Small intestine (tissue), 7 donors: ENCODE measurements around the gene PILRB. TPM values are rescaled to one million over a fixed set of nuclear protein-coding genes. Genes with fewer than 3 reads are reported as not detected.
"Not testable (repeated sequence)": the region's sequence is repeated elsewhere in the genome, so short reads cannot be mapped to it uniquely, and the experiment has no call there.

Source experiments
- DNase-seq, 2 donors: peaks; one replicate each; pipeline versions ENCODE4 v3.0.0 to v3.0.0-alpha.2; 2013
- FAIRE-seq: peaks from 2 replicates; lab custom pipeline; 2012; peaks lifted over from hg19 to GRCh38; lab: Jason Lieb, UNC
- H3K27ac ChIP-seq, 3 donors: one replicate each; pipeline ENCODE4 v1.5.1; 2013; ENCODE audit warnings: low read length in 2 of 3, mild to moderate bottlenecking in 2 of 3, control low read depth in 1 of 3, inconsistent platforms in 1 of 3, low read depth in 1 of 3, moderate library complexity in 1 of 3
- H3K27me3 ChIP-seq, 3 donors: one replicate each; pipeline ENCODE4 v1.6.1; 2013; ENCODE audit warnings: low read length in 3 of 3, inconsistent platforms in 1 of 3; ENCODE audit not compliant: control insufficient read depth in 3 of 3, insufficient read depth in 3 of 3
- H3K36me3 ChIP-seq, 3 donors: one replicate each; pipeline ENCODE4 v1.6.1; 2013; ENCODE audit warnings: low read length in 3 of 3, inconsistent platforms in 1 of 3, low read depth in 1 of 3, mild to moderate bottlenecking in 1 of 3, moderate library complexity in 1 of 3; ENCODE audit not compliant: control insufficient read depth in 3 of 3, insufficient read depth in 2 of 3
- H3K4me1 ChIP-seq, 3 donors: one replicate each; pipeline ENCODE4 v1.6.1; 2013; ENCODE audit warnings: low read length in 2 of 3, inconsistent platforms in 1 of 3, low read depth in 1 of 3, mild to moderate bottlenecking in 1 of 3, moderate library complexity in 1 of 3; ENCODE audit not compliant: control insufficient read depth in 3 of 3, insufficient read depth in 2 of 3
- H3K4me3 ChIP-seq, 3 donors: one replicate each; pipeline ENCODE4 v1.5.1; 2013; ENCODE audit warnings: low read length in 3 of 3, control low read depth in 1 of 3, inconsistent platforms in 1 of 3, low read depth in 1 of 3, mild to moderate bottlenecking in 1 of 3, moderate library complexity in 1 of 3
- H3K9me3 ChIP-seq, 2 donors: one replicate each; pipeline ENCODE4 v1.6.1; 2013; ENCODE audit warnings: low read depth in 1 of 2, low read length in 1 of 2; ENCODE audit not compliant: control insufficient read depth in 2 of 2, insufficient read depth in 1 of 2
- WGBS, 3 donors: extraction: QIAGEN DNeasy Blood & Tissue Kit; methylation state at CpG; one replicate each; pipeline ENCODE4 v1.1.7; 2013; 5-methylcytosine and 5-hydroxymethylcytosine counted together
- polyA plus RNA-seq, 4 donors: library from polyadenylated mRNA; stranded (reverse) in 3 of 4; unstranded in 1 of 4; fragments of 200-250 nt in 3 of 4; fragments of 120-200 nt in 1 of 4; gene quantifications; one replicate each; pipeline versions ENCODE4 v1.2.1 to v1.2.3, GENCODE V29; 2013
- donor health status: healthy with polysubstance abuse.
- donor health status: control.
- donor health status: control.
- donor health status: Bipolar disorder and iron deficiency.
- donor health status: healthy.

The PILRB gene
- polyA plus RNA-seq, 4 donors, result 39.1 to 117 (median 57.2) TPM

DNA sequence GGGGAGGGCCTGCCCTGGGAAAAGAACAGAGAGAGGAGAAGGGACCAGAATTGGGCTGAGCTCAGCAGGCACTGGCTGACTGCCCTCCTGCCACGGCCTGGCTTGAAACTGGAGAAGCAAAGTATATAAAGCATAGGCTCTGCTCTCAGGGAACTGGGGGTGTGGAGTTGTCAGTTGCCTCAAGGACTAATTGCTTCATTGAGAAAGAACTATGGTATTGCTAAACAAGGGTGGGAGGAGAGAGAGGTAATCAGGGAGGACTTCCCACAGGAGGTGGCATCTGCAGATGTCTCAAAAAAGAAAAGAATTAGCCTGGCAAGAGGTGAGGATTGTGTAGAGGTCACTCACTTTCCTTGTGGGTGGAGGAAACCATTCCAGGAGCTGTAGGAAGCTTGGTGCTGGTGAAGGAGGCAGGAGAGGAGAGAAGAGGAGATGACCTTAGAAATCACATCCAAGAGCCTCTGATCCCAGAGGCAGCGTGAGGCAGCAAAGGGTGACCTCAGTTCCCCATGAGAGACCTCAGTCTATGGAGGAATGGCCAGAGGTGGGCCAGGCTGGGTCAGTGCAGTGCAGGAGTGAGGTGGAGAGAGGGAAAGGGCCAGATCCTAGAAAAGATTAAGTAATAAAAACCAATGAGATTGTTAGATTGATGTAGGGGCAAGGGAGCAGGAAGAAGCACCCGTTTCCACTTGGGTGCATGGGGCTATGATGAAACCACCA lies 2.4 kb downstream of the PILRB start:
- WGBS, 3 donors, result 86 to 90% (median 90%) methylated on average over 3 of the region's 3 CpGs
- H3K4me3 ChIP-seq, result no peak overlapping the region
- DNase-seq (no peak), FAIRE-seq (no peak)
- no peaks in the 10 kb centered on the region for H3K9me3 ChIP-seq
- H3K27me3 ChIP-seq, result no peaks in the 10 kb centered on the region
- H3K4me1 ChIP-seq, result no peaks in the 10 kb centered on the region
- no peak overlapping the region for H3K27ac ChIP-seq
- H3K36me3 ChIP-seq, result peaks cover 15 to 76% (median 31%) of the 10 kb centered on the region in 3 donors

GRCh38 chr7:100363098-100363497 lies 5.2 kb downstream of the PILRB start:
- H3K4me1 ChIP-seq, result no peaks in the 10 kb centered on the region
- no peak overlapping the region for H3K4me3 ChIP-seq
- H3K36me3 ChIP-seq, result peaks cover 11 to 72% (median 23%) of the 10 kb centered on the region in 3 donors
- FAIRE-seq, result no peak
- H3K27me3 ChIP-seq, result no peaks in the 10 kb centered on the region
- H3K9me3 ChIP-seq, result no peaks in the 10 kb centered on the region
- DNase-seq, result no peak
- H3K27ac ChIP-seq, result no peak overlapping the region

GRCh38 chr7:100363797-100364196 lies 5.9 kb downstream of the PILRB start:
- not testable (repeated sequence) for DNase-seq, H3K4me3 ChIP-seq, H3K27ac ChIP-seq, FAIRE-seq, H3K27me3 ChIP-seq, H3K4me1 ChIP-seq, H3K9me3 ChIP-seq
- 94 to 97% (median 97%) methylated on average over 7 of the region's 7 CpGs for WGBS, 3 donors
- peaks cover 11 to 72% (median 17%) of the 10 kb centered on the region in 3 donors for H3K36me3 ChIP-seq

- 91 to 95% (median 91%) methylated on average over 6 of the region's 6 CpGs for WGBS, 3 donors
These were observed 6.6 kb downstream of the PILRB start for GRCh38 chr7:100364480-100364879.

GRCh38 chr7:100365998-100366367 lies 8.1 kb downstream of the PILRB start:
- WGBS, 3 donors, result 86 to 92% (median 88%) methylated on average over 7 of the region's 7 CpGs
- not testable (repeated sequence) for H3K27me3 ChIP-seq, H3K4me3 ChIP-seq, DNase-seq, H3K9me3 ChIP-seq, FAIRE-seq, H3K4me1 ChIP-seq
- peaks cover 3 to 58% (median 10%) of the 10 kb centered on the region in 3 donors for H3K36me3 ChIP-seq
- H3K27ac ChIP-seq, result peak overlapping the region in 1 of 3 donors; percentile 63

More at GRCh38 chr7:100364480-100364879, 6.6 kb downstream of the PILRB start:
- Histone ChIP-seq H3K27ac (no peak overlapping the region), H3K4me1 (no peaks in the 10 kb centered on the region), H3K4me3 (no peak overlapping the region), H3K36me3 (peaks cover 10 to 71% (median 10%) of the 10 kb centered on the region in 3 donors), H3K27me3 (no peaks in the 10 kb centered on the region), H3K9me3 (no peaks in the 10 kb centered on the region)
- no peak for FAIRE-seq
- DNase-seq, result no peak

- Histone ChIP-seq H3K4me3 (no peak overlapping the region), H3K4me1 (no peaks in the 10 kb centered on the region), H3K9me3 (no peaks in the 10 kb centered on the region), H3K27me3 (no peaks in the 10 kb centered on the region), H3K36me3 (peaks cover 3 to 51% (median 6%) of the 10 kb centered on the region in 3 donors), H3K27ac (peak overlapping the region in 1 of 3 donors; percentile 63)
- WGBS, 3 donors, result 83 to 89% (median 83%) methylated on average over 16 of the region's 16 CpGs
- no peak for DNase-seq
- FAIRE-seq, result no peak
These were observed 8.7 kb downstream of the PILRB start for GRCh38 chr7:100366411-100367250.

DNA sequence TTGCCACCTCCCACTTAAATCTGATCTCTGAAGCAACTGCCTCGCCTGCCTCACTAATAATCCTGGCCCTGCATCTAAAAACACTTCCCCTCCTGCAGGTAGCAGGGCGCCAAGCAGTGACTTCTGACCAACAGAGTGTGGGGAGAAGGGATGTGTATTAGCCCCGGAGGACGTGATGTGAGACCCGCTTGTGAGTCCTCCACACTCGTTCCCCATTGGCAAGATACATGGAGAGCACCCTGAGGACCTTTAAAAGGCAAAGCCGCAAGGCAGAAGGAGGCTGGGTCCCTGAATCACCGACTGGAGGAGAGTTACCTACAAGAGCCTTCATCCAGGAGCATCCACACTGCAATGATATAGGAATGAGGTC lies 9.3 kb downstream of the PILRB start:
- no peak overlapping the region for H3K4me3 ChIP-seq
- peak overlapping the region in 1 of 3 donors; percentile 63 for H3K27ac ChIP-seq
- FAIRE-seq (no peak), DNase-seq (no peak)
- H3K27me3 ChIP-seq, result no peaks in the 10 kb centered on the region
- peaks cover 3 to 48% (median 6%) of the 10 kb centered on the region in 3 donors for H3K36me3 ChIP-seq
- 91 to 92% (median 91%) methylated on average over 8 of the region's 8 CpGs for WGBS, 3 donors
- H3K4me1 ChIP-seq, result no peaks in the 10 kb centered on the region
- no peaks in the 10 kb centered on the region for H3K9me3 ChIP-seq

GRCh38 chr7:100367676-100368613 lies 10.0 kb downstream of the PILRB start:
- 80 to 91% (median 84%) methylated on average over 12 of the region's 12 CpGs for WGBS, 3 donors
- Histone ChIP-seq H3K27me3 (no peaks in the 10 kb centered on the region), H3K36me3 (peaks cover 0 to 41% (median 3%) of the 10 kb centered on the region in 3 donors), H3K9me3 (no peaks in the 10 kb centered on the region), H3K4me3 (no peak overlapping the region), H3K4me1 (no peaks in the 10 kb centered on the region), H3K27ac (peak overlapping the region in 1 of 3 donors; percentile 75)
- DNase-seq (no peak), FAIRE-seq (no peak)
